C4-2B (cell line): Measurements from ENCODE around the gene GYPC.
"Not testable (repeated sequence)": the region's sequence is repeated elsewhere in the genome, so short reads cannot be mapped to it uniquely, and the experiment has no call there.

ENCODE experiments used
- CTCF ChIP-seq: fragments of 450-650 bp; conservative IDR thresholded peaks from 2 replicates; pipeline ENCODE4 v1.5.1; 2017; ENCODE audit warnings: mild to moderate bottlenecking
- ZFX ChIP-seq: fragments of 450-650 bp; IDR thresholded peaks from 2 replicates; pipeline ENCODE4 v1.6.1; 2017

DNA sequence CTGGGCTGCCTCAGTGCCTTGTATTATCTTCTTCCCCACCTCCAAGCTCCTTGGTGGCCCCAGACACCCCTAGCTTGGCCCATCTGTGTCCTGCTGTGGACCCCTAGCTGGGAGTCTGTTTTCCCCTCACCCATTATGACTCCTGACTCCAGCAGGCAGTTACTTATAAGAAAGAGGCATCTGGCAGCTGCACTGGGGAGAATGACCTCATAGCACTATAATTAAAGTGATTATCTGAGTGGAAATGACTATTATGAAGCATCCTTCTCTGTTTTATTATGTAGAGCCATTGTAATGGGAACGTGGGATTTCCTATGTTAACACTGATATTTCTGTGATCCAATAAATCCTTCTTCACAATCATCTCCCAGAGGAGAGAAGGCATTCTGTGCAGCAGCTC, 36.3 kb downstream of the GYPC start:
- not testable (repeated sequence) for TF ChIP-seq CTCF, ZFX
